ENCODE data around the gene PNRC1.

DNA sequence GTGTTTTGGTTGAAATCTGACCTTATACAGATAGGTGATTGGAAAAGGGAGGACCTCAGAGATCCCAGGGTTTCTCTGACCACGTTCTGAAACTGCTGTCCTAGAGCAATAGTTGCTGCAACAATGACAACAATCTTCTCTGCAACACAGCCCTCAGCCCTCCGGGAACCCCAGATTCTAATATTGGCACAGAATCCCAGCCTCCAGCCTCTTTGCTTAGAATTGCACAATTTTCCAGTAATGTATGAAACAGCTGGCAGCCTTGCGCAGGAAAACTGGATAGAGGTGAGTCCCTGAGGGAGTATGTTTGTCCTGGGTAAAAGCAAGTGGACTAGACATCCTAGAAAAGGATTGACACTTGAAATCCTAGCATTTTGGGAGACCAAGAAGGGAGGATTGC is 30.4 kb upstream of the PNRC1 start:
- TF ChIP-seq POLR2A (IDR thresholded peaks at IDR 0.05; ENCODE audit: low read depth) = no peak
- TF ChIP-seq POLR2AphosphoS5 (IDR thresholded peaks at IDR 0.05) = peak; percentile 62 to 73
